ENCODE data around the gene GRM1.
A peak's percentile ranks its signal among the peaks of the same experiment; 100 is the strongest.

The GRM1 gene

GRCh38 chr6:146312608-146313007 lies 283.7 kb downstream of the GRM1 start:
- no peak for TF ChIP-seq CTCF (IDR thresholded peaks at IDR 0.05; ENCODE audit: low read depth, low read length)
- in situ Hi-C loops (cut with HindIII; ENCODE audit: low sequenced_read_pairs): no loop called here
- no peak overlapping the region for H3K4me3 ChIP-seq (ENCODE audit: low read depth, low read length)
- no peak for DNase-seq (ENCODE audit: low read depth, low spot score)

GRCh38 chr6:146315381-146316174 lies 286.7 kb downstream of the GRM1 start:
- H3K4me3 ChIP-seq (ENCODE audit: low read depth, low read length): no peak overlapping the region
- no peak for DNase-seq (ENCODE audit: low read depth, low spot score)
- no peak for TF ChIP-seq CTCF (IDR thresholded peaks at IDR 0.05; ENCODE audit: low read depth, low read length)
- in situ Hi-C loops (cut with HindIII; ENCODE audit: low sequenced_read_pairs): no loop called here

- no peak overlapping the region for H3K4me3 ChIP-seq (ENCODE audit: low read depth, low read length)
These were observed 287.3 kb downstream of the GRM1 start for GRCh38 chr6:146316175-146316495.

GRCh38 chr6:146331013-146331412 lies 302.2 kb downstream of the GRM1 start:
- no peak for DNase-seq (ENCODE audit: low read depth, low spot score)
- no peak for TF ChIP-seq CTCF (IDR thresholded peaks at IDR 0.05; ENCODE audit: low read depth, low read length)
- H3K4me3 ChIP-seq (ENCODE audit: low read depth, low read length): no peak overlapping the region
- in situ Hi-C loops (cut with HindIII; ENCODE audit: low sequenced_read_pairs): no loop called here

More at GRCh38 chr6:146316175-146316495, 287.3 kb downstream of the GRM1 start:
- in situ Hi-C loops (cut with HindIII; ENCODE audit: low sequenced_read_pairs): no loop called here
- no peak for TF ChIP-seq CTCF (IDR thresholded peaks at IDR 0.05; ENCODE audit: low read depth, low read length)
- DNase-seq (ENCODE audit: low read depth, low spot score): no peak

GRCh38 chr6:146335336-146335735 lies 306.5 kb downstream of the GRM1 start:
- no peak for DNase-seq (ENCODE audit: low read depth, low spot score)
- no peak for TF ChIP-seq CTCF (IDR thresholded peaks at IDR 0.05; ENCODE audit: low read depth, low read length)
- in situ Hi-C loops (cut with HindIII; ENCODE audit: low sequenced_read_pairs): no loop called here
- no peak overlapping the region for H3K4me3 ChIP-seq (ENCODE audit: low read depth, low read length)

- TF ChIP-seq CTCF (IDR thresholded peaks at IDR 0.05; ENCODE audit: low read depth, low read length): no peak
- H3K4me3 ChIP-seq (ENCODE audit: low read depth, low read length): no peak overlapping the region
- in situ Hi-C loops (cut with HindIII; ENCODE audit: low sequenced_read_pairs): no loop called here
- peak; percentile 40 for DNase-seq (ENCODE audit: low read depth, low spot score)
These were observed 307.3 kb downstream of the GRM1 start for GRCh38 chr6:146336191-146336590.

Measured in astrocyte of the spinal cord (primary cell).